GM23248 (cell line): Measurements from ENCODE around the gene HMMR. TPM values are rescaled to one million over a fixed set of nuclear protein-coding genes. Genes with fewer than 3 reads are reported as not detected.

Experiments used
- DNase-seq: peaks from one replicate; pipeline ENCODE4 v3.0.0-alpha.2; 2015
- H2AFZ ChIP-seq: fragments of 200-600 bp; sonication (generic); 2 replicates; pipeline ENCODE4 v1.6.1; 2016; ENCODE audit warnings: antibody characterized with exemption
- H3F3A ChIP-seq: fragments of 200-600 bp; sonication (generic); 2 replicates; pipeline ENCODE4 v1.6.1; 2016; ENCODE audit warnings: mild to moderate bottlenecking, antibody characterized with exemption, mixed run types; ENCODE audit not compliant: insufficient read depth
- H3K27ac ChIP-seq: fragments of 200-600 bp; sonication (generic); 2 replicates; pipeline ENCODE4 v1.5.1; 2016; ENCODE audit warnings: mild to moderate bottlenecking
- H3K27me3 ChIP-seq: fragments of 200-600 bp; sonication (generic); replicated peaks from 2 replicates; pipeline ENCODE4 v1.6.1; 2016; ENCODE audit warnings: mild to moderate bottlenecking; ENCODE audit not compliant: insufficient read depth
- H3K36me3 ChIP-seq: fragments of 200-600 bp; sonication (generic); 2 replicates; pipeline ENCODE4 v1.6.1; 2016; ENCODE audit warnings: low read depth, mild to moderate bottlenecking
- H3K4me1 ChIP-seq: fragments of 200-600 bp; sonication (generic); 2 replicates; pipeline ENCODE4 v1.6.1; 2016; ENCODE audit warnings: mild to moderate bottlenecking; ENCODE audit not compliant: insufficient read depth
- H3K4me2 ChIP-seq: fragments of 200-600 bp; sonication (generic); one replicate; pipeline ENCODE4 v1.6.1; 2016; ENCODE audit warnings: mild to moderate bottlenecking; ENCODE audit not compliant: unreplicated experiment
- H3K4me3 ChIP-seq: fragments of 200-600 bp; sonication (generic); 2 replicates; pipeline ENCODE4 v1.5.1; 2016; ENCODE audit warnings: mild to moderate bottlenecking
- H3K79me2 ChIP-seq: fragments of 200-600 bp; sonication (generic); 2 replicates; pipeline ENCODE4 v1.6.1; 2016; ENCODE audit warnings: mild to moderate bottlenecking; ENCODE audit not compliant: insufficient read depth
- H3K9ac ChIP-seq: fragments of 200-600 bp; sonication (generic); 2 replicates; pipeline ENCODE4 v1.6.1; 2016; ENCODE audit warnings: mild to moderate bottlenecking
- H3K9me2 ChIP-seq: fragments of 200-600 bp; sonication (generic); 2 replicates; pipeline ENCODE4 v1.6.1; 2016; ENCODE audit warnings: mixed run types, mild to moderate bottlenecking, moderate library complexity; ENCODE audit not compliant: insufficient read depth
- H3K9me3 ChIP-seq: fragments of 200-600 bp; sonication (generic); one replicate; pipeline ENCODE4 v1.6.1; 2017; ENCODE audit warnings: low read depth
- H4K20me1 ChIP-seq: fragments of 200-600 bp; sonication (generic); 2 replicates; pipeline ENCODE4 v1.6.0; 2016; ENCODE audit not compliant: insufficient read depth
- EZH2 ChIP-seq: fragments of 200-600 bp; sonication (generic); IDR thresholded peaks from 2 replicates; pipeline ENCODE4 v1.6.1; 2018; ENCODE audit warnings: antibody characterized with exemption, mild to moderate bottlenecking; ENCODE audit not compliant: insufficient read depth, poor library complexity, severe bottlenecking
- EZH2phosphoT487 ChIP-seq: fragments of 200-600 bp; sonication (generic); IDR thresholded peaks from 2 replicates; pipeline ENCODE4 v1.6.1; 2018; ENCODE audit warnings: antibody characterized with exemption, moderate library complexity, mild to moderate bottlenecking, low read depth; ENCODE audit not compliant: insufficient read depth
- WGBS, 2 experiments: methylation state at CpG; one replicate each; pipeline ENCODE4 v1.1.6; 2015 to 2017; ENCODE audit warnings: low lambda C conversion rate in 2 of 2, low coverage in 1 of 2; ENCODE audit errors: missing lambda C conversion rate in 2 of 2; 5-methylcytosine and 5-hydroxymethylcytosine counted together
- in situ Hi-C: fragments of 300-500 bp; cut with MboI; formaldehyde crosslinking; loops from 2 replicates; pipeline ENCODE4 v1.15.0; 2020
- polyA plus RNA-seq: library from polyadenylated mRNA; unstranded; fragments of >200 nt; fragmentation: Nextera tagmentation; extraction: Ambion mirVana; gene quantifications from 2 replicates; pipeline ENCODE4 v1.2.1, GENCODE V29; 2016
- total RNA-seq: library from RNA; depleted of rRNA; stranded (reverse); fragments of >200 nt; shearing (Covaris generic); gene quantifications from 2 replicates; pipeline ENCODE4 v1.2.3, GENCODE V29; 2014

HMMR gene
- total and polyA plus RNA-seq, 2 experiments from 2014 or later: 10.7 to 16.4 TPM

DNA sequence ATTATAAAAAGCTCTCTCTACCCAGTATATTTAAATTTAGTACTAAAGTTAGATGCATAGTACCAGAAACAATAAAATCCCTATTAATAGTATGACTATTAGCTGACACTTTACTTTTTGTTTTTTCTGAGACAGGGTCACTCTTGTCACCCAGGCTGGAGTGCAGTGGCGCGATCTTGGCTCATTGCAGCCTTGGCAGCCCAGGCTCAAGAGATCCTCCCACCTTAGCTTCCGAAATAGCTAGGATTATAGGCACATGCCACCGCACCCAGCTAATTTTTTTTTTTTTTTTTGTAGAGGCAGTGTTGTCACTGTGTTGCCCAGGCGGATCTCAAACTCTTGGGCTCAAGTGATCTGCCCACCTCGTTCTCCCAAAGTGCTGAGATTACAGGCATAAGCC is 15.1 kb upstream of the HMMR start:
- in situ Hi-C loops: no loop called here
- H3K27me3 ChIP-seq: no peaks in the 10 kb centered on the region
- H3F3A ChIP-seq: peaks cover 43% of the 10 kb centered on the region
- H3K4me3 ChIP-seq: no peak overlapping the region
- H3K9me3 ChIP-seq: no peaks in the 10 kb centered on the region
- no peak overlapping the region for H3K27ac ChIP-seq
- no peak overlapping the region for H2AFZ ChIP-seq
- peaks cover 8% of the 10 kb centered on the region; the same call in 1 of the 2 replicates for H3K4me1 ChIP-seq
- WGBS, 2 experiments: 85 to 86% methylated on average over 6 of the region's 6 CpGs
- H3K9ac ChIP-seq: no peak overlapping the region
- H3K9me2 ChIP-seq: no peaks in the 10 kb centered on the region
- peaks cover 6% of the 10 kb centered on the region; the same call in 1 of the 2 replicates for H4K20me1 ChIP-seq
- peaks cover 37% of the 10 kb centered on the region for H3K79me2 ChIP-seq
- peaks cover 89% of the 10 kb centered on the region for H3K36me3 ChIP-seq
- no peak overlapping the region for H3K4me2 ChIP-seq
- no peak for TF ChIP-seq EZH2
- no peak for TF ChIP-seq EZH2phosphoT487
- no peak for DNase-seq

DNA sequence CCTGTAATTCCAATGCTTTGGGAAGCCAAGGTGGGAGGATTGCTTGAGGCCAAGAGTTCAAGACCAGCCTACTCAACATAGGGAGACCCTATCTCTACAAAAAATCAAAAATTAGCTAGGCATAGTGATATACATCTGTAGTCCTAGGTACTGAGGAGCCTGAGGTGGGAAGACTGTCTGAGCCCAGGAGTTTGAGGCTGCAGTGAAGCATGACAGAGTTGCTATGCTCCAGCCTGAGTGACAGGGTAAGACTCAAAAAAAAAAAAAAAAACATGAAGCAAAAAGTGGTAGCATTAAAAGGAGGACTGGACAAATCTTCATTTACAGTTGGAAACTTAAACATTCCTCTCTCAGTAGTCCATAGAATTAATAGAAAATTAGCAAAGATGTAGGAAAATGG is 13.2 kb upstream of the HMMR start:
- DNase-seq: no peak
- Histone ChIP-seq H3K4me2 (no peak overlapping the region), H3K4me3 (no peak overlapping the region), H3F3A (peaks cover 58% of the 10 kb centered on the region), H3K9me2 (no peaks in the 10 kb centered on the region), H3K36me3 (peaks cover 71% of the 10 kb centered on the region), H3K9ac (no peak overlapping the region), H3K79me2 (peaks cover 18% of the 10 kb centered on the region), H3K27me3 (no peaks in the 10 kb centered on the region), H3K27ac (no peak overlapping the region), H3K9me3 (no peaks in the 10 kb centered on the region), H2AFZ (no peak overlapping the region), H3K4me1 (no peaks in the 10 kb centered on the region), H4K20me1 (no peaks in the 10 kb centered on the region)
- in situ Hi-C loops: no loop called here
- TF ChIP-seq EZH2: no peak
- no peak for TF ChIP-seq EZH2phosphoT487

DNA sequence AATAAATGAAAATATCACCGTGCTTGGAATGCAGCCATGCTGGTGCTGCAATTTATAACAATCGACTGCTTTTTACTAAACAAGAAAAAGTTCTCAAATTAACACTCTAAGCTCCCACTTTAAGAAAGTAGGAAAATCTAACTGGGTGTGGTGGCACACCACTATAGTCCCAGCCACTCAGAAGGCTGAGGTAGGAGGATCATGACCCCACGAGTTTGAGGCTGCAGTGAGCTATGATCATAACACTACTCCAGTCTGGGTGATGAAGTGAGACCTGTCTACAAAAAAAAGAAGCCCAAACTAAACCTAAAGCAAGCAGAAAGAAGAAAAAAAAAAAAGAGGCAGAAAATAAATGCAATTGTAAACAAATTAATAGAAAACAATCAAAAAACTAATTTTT is 12.6 kb upstream of the HMMR start:
- Histone ChIP-seq H3K36me3 (peaks cover 65% of the 10 kb centered on the region), H3K4me1 (no peaks in the 10 kb centered on the region), H3K4me2 (no peak overlapping the region), H3K79me2 (peaks cover 11% of the 10 kb centered on the region; the same call in 1 of the 2 replicates), H3K27me3 (no peaks in the 10 kb centered on the region), H3F3A (peaks cover 65% of the 10 kb centered on the region), H3K9ac (no peak overlapping the region), H2AFZ (no peak overlapping the region), H3K27ac (no peak overlapping the region), H3K4me3 (no peak overlapping the region), H3K9me2 (no peaks in the 10 kb centered on the region), H4K20me1 (no peaks in the 10 kb centered on the region), H3K9me3 (no peaks in the 10 kb centered on the region)
- in situ Hi-C loops: no loop called here
- WGBS, 2 experiments: 76 to 80% methylated on average over 3 of the region's 3 CpGs
- TF ChIP-seq EZH2 (no peak), EZH2phosphoT487 (no peak)
- no peak for DNase-seq

DNA sequence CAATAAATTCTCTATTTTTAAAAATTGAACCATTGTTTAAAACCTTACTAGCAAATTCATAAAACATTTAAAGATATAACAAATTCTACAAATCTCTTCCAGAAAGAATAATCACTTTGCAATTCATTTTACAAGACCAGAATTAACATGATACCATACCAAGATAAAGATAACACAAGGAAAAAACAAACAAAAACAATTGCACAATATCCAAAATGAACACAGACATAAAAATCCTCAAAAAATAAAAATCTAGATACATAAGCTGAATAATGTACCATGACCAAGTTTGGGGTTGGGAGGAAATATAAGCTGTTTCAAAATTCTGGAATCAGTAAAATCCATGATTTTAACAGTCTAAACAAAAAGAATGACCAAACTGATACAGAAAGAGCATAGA is 11.9 kb upstream of the HMMR start:
- Histone ChIP-seq H3K27me3 (no peaks in the 10 kb centered on the region), H3K9ac (no peak overlapping the region), H4K20me1 (no peaks in the 10 kb centered on the region), H3K4me2 (no peak overlapping the region), H3K4me3 (no peak overlapping the region), H3K27ac (no peak overlapping the region), H3K4me1 (peaks cover 2% of the 10 kb centered on the region), H3K9me3 (no peaks in the 10 kb centered on the region), H3K79me2 (0 out of 2 replicates have a peak, but pooled peaks cover 10% of the 10 kb centered on the region), H3F3A (peaks cover 68% of the 10 kb centered on the region), H3K36me3 (peaks cover 61% of the 10 kb centered on the region), H2AFZ (no peak overlapping the region), H3K9me2 (no peaks in the 10 kb centered on the region)
- no peak for TF ChIP-seq EZH2
- TF ChIP-seq EZH2phosphoT487: no peak
- in situ Hi-C loops: no loop called here
- DNase-seq: no peak

DNA sequence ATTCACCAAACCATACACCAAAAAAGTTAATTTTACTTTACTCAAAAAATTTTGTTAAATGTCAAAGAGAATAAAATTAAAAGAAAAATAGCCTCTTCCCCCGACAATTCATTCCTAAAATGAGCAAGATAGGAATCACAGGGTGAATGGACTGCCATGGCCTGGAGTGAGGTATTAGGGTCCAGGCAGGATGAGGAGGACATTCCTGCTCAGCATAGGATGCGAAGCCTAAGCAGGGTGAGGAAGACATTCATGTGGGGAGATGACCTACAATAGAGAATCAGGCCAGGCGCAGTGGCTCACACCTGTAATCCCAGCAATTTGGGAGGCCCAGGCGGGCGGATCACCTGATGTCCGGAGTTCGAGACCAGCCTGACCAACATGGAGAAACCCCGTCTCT is 8.9 kb upstream of the HMMR start:
- Histone ChIP-seq H4K20me1 (no peaks in the 10 kb centered on the region), H3K79me2 (0 out of 2 replicates have a peak, but pooled peaks cover 5% of the 10 kb centered on the region), H3K9ac (no peak overlapping the region), H3K36me3 (peaks cover 31% of the 10 kb centered on the region), H3K9me3 (no peaks in the 10 kb centered on the region), H3K4me1 (peaks cover 6% of the 10 kb centered on the region), H3F3A (peaks cover 70% of the 10 kb centered on the region), H3K27me3 (no peaks in the 10 kb centered on the region), H3K9me2 (no peaks in the 10 kb centered on the region), H3K4me2 (no peak overlapping the region), H3K27ac (no peak overlapping the region), H2AFZ (no peak overlapping the region), H3K4me3 (no peak overlapping the region)
- in situ Hi-C loops: no loop called here
- TF ChIP-seq EZH2phosphoT487 (no peak), EZH2 (no peak)
- no peak for DNase-seq
- WGBS, 2 experiments: 96 to 98% methylated on average over 8 of the region's 8 CpGs
